Lung (tissue), 12 donors: Measurements from ENCODE around the gene LMAN2L. TPM values are rescaled to one million over a fixed set of nuclear protein-coding genes. Genes with fewer than 3 reads are reported as not detected.
A peak's percentile ranks its signal among the peaks of the same experiment; 100 is the strongest.

Experiments used
- ATAC-seq: fragments of 200-7000 bp; cut with Tn5 transposase; one replicate; pipeline ENCODE4 v1.9.1; 2020; ENCODE audit warnings: moderate number of reproducible peaks; ENCODE audit not compliant: insufficient read depth, low FRiP score
- DNase-seq, 3 donors: peaks; one replicate each; pipeline ENCODE4 v3.0.0-alpha.2; 2013 to 2017
- H3K27ac ChIP-seq, 2 donors: one replicate each; pipeline ENCODE4 v1.5.1; 2013; ENCODE audit warnings: mild to moderate bottlenecking in 2 of 2, moderate library complexity in 2 of 2, control low read depth in 1 of 2, inconsistent platforms in 1 of 2, low read depth in 1 of 2, low read length in 1 of 2
- H3K27me3 ChIP-seq, 3 donors: one replicate each; pipeline ENCODE4 v1.5.1; 2013; ENCODE audit warnings: low read length in 2 of 3; ENCODE audit not compliant: control insufficient read depth in 3 of 3, insufficient read depth in 3 of 3
- H3K36me3 ChIP-seq, 4 donors: one replicate each; pipeline ENCODE4 v1.5.1; 2013; ENCODE audit warnings: low read length in 4 of 4, mild to moderate bottlenecking in 1 of 4, moderate library complexity in 1 of 4; ENCODE audit not compliant: control insufficient read depth in 4 of 4, insufficient read depth in 4 of 4
- H3K4me1 ChIP-seq, 5 donors: one replicate each; pipeline ENCODE4 v1.5.1; 2013; ENCODE audit warnings: low read length in 5 of 5, mild to moderate bottlenecking in 2 of 5, moderate library complexity in 1 of 5; ENCODE audit not compliant: control insufficient read depth in 5 of 5, insufficient read depth in 5 of 5
- H3K4me3 ChIP-seq: one replicate; pipeline ENCODE4 v1.5.1; 2013; ENCODE audit warnings: mild to moderate bottlenecking, control low read depth, moderate library complexity
- H3K9ac ChIP-seq, 2 donors: one replicate each; pipeline ENCODE4 v1.5.1; 2013; ENCODE audit warnings: low read length in 2 of 2, control low read depth in 1 of 2; ENCODE audit not compliant: insufficient read depth in 1 of 2
- H3K9me3 ChIP-seq, 4 donors: one replicate each; pipeline ENCODE4 v1.5.1; 2013; ENCODE audit warnings: low read length in 3 of 4, mild to moderate bottlenecking in 1 of 4, moderate library complexity in 1 of 4; ENCODE audit not compliant: control insufficient read depth in 4 of 4, insufficient read depth in 3 of 4
- WGBS, 2 donors: extraction: QIAGEN DNeasy Blood & Tissue Kit; methylation state at CpG; one replicate each; pipeline ENCODE4 v1.1.7; 2013; 5-methylcytosine and 5-hydroxymethylcytosine counted together
- polyA plus RNA-seq, 2 donors: library from polyadenylated mRNA; stranded (reverse); fragments of 200-250 nt; gene quantifications; one replicate each; pipeline ENCODE4 v1.2.1, GENCODE V29; 2013
- total RNA-seq, 2 donors: library from RNA; depleted of rRNA in 1 of 2; stranded (reverse); fragments of >200 nt in 1 of 2; gene quantifications; one replicate each; pipeline ENCODE4 v1.2.1, GENCODE V29; 2014 to 2021
- TF ChIP-seq, protein P1 (sequence below): IDR thresholded peaks from 2 replicates; pipeline ENCODE4 v1.5.1; 2012; ENCODE audit warnings: mild to moderate bottlenecking; ENCODE audit errors: control extremely low read depth, extremely low read depth
- donor health status: control.
- donor health status: control.
- donor health status: Bipolar disorder and iron deficiency.
- donor health status: healthy.
- donor health status: DM: yes; HTN: yes; CAD: no.

Gene LMAN2L
- total and polyA plus RNA-seq, 4 donors, result 8.6 to 36.3 (median 16.5) TPM

DNA sequence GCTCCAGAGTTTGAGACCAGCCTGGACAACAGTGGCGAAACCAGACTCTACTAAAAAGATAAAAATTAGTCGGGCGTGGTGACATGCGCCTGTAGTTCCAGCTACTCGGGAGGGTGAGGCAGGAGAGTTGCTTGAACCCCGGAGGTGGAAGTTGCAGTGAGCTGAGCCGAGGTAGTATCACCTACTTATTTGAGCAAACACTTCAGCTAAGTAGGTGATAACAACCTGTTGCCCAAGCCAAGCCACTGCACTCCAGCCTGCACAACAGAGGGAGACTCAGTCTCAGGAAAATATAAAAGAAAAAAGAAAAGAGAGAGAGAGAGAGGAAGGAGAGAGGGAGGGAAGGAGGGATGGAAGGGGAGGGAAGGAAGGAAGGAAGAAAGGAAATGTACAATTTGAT is 76.0 kb downstream of the LMAN2L start:
- Histone ChIP-seq H3K27ac (peak overlapping the region in 1 of 2 donors; percentile 21), H3K9me3 (peaks cover 0 to 2% (median 0%) of the 10 kb centered on the region in 4 donors), H3K4me1 (peaks cover 0 to 4% (median 0%) of the 10 kb centered on the region in 5 donors), H3K36me3 (no peaks in the 10 kb centered on the region), H3K4me3 (no peak overlapping the region), H3K9ac (no peak overlapping the region), H3K27me3 (no peaks in the 10 kb centered on the region)
- ATAC-seq, result peak; percentile 30
- 72 to 77% methylated on average over 7 of the region's 7 CpGs for WGBS, 2 donors
- DNase-seq, result peak in 1 of 3 donors; percentile 29
- TF ChIP-seq, protein P1, sequence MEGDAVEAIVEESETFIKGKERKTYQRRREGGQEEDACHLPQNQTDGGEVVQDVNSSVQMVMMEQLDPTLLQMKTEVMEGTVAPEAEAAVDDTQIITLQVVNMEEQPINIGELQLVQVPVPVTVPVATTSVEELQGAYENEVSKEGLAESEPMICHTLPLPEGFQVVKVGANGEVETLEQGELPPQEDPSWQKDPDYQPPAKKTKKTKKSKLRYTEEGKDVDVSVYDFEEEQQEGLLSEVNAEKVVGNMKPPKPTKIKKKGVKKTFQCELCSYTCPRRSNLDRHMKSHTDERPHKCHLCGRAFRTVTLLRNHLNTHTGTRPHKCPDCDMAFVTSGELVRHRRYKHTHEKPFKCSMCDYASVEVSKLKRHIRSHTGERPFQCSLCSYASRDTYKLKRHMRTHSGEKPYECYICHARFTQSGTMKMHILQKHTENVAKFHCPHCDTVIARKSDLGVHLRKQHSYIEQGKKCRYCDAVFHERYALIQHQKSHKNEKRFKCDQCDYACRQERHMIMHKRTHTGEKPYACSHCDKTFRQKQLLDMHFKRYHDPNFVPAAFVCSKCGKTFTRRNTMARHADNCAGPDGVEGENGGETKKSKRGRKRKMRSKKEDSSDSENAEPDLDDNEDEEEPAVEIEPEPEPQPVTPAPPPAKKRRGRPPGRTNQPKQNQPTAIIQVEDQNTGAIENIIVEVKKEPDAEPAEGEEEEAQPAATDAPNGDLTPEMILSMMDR, result no peak

DNA sequence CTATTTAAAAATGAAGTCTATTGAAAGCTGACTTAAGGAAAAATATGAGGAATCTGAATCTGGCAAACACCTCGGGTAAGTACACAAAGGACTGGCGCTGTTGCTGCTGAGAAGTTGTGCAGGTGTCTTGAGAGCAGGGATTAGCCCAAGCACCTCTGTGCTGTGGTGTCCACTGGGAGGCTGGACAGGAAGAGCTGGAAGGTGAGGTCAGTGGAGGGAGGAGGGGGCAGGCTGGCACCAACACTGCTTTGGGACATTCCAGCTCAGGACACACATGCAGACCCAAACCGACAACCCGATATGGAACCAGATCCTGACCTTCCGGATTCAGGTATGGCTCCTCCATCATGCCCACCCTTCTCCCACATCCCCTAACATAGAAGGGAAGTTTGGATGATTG is 76.7 kb downstream of the LMAN2L start:
- Histone ChIP-seq H3K4me3 (no peak overlapping the region), H3K27me3 (no peaks in the 10 kb centered on the region), H3K4me1 (peaks cover 0 to 4% (median 0%) of the 10 kb centered on the region in 5 donors), H3K27ac (peak overlapping the region in 1 of 2 donors; percentile 1), H3K36me3 (no peaks in the 10 kb centered on the region), H3K9ac (no peak overlapping the region), H3K9me3 (peaks cover 0 to 2% (median 0%) of the 10 kb centered on the region in 4 donors)
- WGBS, 2 donors, result 83 to 94% methylated on average over 5 of the region's 5 CpGs
- peak in 1 of 3 donors; percentile 25 for DNase-seq
- TF ChIP-seq, protein P1, result no peak
- no peak for ATAC-seq

DNA sequence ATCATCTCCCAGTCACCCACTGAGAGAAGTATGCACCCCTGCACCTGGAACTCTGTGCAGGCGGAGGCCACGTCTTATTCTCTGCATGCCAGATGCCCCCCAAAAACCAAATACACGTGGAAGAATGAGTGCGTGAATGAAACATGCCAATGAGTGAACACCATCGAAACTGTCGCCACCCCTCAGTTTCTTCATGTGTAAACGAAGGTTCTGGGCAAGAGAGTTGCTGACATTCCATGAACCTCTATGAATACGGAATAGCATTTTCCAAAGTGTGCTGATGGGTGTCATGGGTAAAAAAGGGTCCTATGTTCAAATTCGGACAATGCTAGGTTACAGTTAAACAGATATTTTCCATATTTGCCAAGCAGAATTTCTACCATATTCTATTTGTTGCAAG is 77.5 kb downstream of the LMAN2L start:
- Histone ChIP-seq H3K4me3 (no peak overlapping the region), H3K9me3 (peaks cover 0 to 2% (median 0%) of the 10 kb centered on the region in 4 donors), H3K27ac (no peak overlapping the region), H3K9ac (no peak overlapping the region), H3K36me3 (no peaks in the 10 kb centered on the region), H3K4me1 (peaks cover 0 to 4% (median 0%) of the 10 kb centered on the region in 5 donors), H3K27me3 (no peaks in the 10 kb centered on the region)
- ATAC-seq, result no peak
- WGBS, 2 donors, result 92 to 94% methylated on average over 9 of the region's 9 CpGs
- TF ChIP-seq, protein P1, result no peak
- no peak for DNase-seq

DNA sequence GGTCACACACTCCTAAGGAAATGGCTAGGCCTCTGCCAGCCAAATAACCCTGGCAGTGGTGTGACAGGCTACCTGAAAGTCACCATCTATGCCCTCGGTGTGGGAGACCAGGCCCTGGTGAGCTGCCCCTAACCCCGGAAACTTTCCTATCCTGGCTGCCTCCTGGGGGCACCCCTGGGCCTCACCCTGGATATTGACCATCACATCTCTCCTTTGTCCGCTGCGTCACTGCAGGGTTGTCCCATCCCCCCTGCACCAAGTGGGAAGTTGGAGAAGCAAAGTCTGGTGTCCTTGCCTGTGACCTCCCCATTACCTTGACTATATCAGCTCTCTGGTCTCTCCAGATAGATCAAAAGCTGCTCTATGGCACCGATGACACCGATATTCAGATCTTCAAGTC is 78.5 kb downstream of the LMAN2L start:
- Histone ChIP-seq H3K4me1 (peaks cover 0 to 4% (median 0%) of the 10 kb centered on the region in 5 donors), H3K27me3 (no peaks in the 10 kb centered on the region), H3K4me3 (no peak overlapping the region), H3K9ac (no peak overlapping the region), H3K27ac (no peak overlapping the region), H3K9me3 (peaks cover 0 to 2% (median 0%) of the 10 kb centered on the region in 4 donors), H3K36me3 (no peaks in the 10 kb centered on the region)
- no peak for ATAC-seq
- TF ChIP-seq, protein P1, result no peak
- 96 to 97% methylated on average over 6 of the region's 6 CpGs for WGBS, 2 donors
- no peak for DNase-seq
